ENCODE results near the gene MARCHF3.
"Not testable (repeated sequence)": the region's sequence is repeated elsewhere in the genome, so short reads cannot be mapped to it uniquely, and the experiment has no call there.

The MARCHF3 gene

DNA sequence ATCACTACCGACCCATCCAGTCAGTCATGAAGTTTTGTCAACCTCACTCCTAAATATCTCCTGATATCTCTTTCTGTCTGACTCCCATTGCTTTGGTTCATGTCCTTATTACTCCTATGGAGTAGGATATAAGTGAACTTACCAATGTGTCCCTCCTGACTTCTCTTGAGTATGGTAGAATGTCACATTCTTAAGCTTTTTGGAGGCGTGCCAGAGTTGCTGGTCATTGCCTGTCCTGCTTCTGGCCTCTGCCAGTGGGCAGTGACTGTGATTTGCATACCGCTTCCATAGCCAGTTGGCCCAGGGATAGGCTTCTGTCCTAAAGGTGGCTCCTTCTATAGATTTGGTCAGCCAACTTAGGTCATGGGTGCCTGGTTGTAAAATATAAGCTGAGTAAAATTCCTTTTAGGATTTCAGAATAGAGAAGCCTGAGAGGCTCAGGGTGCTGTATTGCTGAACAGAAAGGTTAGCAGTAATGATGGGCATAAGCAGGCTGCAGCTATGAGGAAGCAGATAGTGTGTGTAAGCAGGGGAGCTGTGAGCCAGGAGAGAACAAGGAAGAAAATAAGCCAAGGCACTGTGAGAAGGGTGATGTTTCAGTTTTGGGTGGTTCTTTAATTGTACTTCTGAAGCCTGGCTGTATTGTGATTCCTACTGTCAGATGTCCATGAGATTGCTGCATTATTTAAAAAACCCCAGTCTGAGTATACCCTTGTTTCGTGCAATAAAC, 16.1 kb upstream of the MARCHF3 start:
- DNase-seq: no peak

DNA sequence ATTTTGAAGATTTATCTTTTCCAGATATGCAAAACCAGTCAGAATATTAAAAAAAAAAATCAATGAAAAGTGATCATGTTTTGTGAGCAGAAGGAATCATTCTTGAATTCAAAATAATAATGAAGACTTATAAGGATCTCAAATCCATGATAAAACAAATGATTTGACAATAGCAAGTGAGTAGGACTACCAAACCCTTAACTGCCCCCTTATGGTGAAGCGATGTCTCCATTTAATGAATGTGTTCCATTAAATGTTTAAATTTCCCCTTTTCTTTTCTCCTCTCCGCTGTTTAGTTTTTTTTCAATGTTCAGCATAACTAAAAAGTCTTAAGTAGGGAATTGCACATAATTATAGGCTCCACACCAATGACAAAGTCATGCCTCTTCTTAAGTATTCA, 12.2 kb upstream of the MARCHF3 start:
- DNase-seq: no peak

DNA sequence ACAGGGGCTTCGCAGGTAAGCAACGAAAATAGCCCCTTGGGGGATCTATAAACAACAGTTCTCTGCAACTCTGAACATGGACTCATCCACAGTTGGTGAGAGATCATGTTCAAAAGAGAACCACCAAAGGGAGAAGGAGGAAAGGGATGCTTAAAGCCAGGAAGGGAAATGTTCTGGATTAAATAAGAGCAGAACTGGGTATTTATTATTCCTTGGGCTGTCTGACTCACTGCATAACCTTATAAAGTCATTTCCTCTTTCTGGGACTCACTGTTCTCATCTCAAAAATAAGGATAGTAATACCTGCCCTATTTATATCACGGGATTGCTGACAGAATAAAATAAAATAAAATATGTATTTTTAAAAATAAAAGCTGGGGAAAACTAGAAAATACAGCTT, 11.2 kb upstream of the MARCHF3 start:
- no peak for DNase-seq

DNA sequence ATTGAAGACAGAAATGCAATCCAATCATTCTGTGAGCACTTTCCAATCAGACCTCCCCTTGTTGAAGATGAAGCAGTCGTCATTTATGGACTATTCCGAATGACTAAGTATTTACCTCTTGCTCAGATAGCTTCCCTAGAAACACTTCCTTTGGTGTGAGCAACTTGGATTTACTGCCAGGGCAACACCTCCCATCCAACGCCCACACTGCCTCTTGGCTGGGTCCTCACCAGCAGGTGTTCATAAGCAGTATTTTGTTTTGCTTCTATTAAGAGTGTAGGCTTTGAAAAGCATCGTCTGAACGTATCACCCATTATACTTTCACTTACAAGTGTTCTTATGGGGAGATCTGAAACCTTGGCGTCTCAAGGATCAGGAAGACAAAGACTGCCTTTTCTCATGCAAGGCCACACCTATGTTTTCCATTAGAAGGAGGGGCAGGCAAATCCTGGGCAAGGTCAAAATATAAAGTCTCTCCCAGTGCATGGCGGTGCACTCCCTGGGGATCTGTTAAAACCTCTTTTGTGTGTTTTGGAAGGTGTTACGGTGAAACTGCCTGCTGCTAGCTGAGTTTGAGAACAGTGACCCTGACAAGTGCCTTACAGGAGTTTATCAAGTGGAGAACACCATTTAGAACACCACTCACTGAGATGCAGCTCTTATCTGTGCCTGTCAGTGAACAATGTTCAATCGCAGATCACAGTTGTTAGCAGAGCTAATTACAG, 10.6 kb upstream of the MARCHF3 start:
- no peak for DNase-seq

DNA sequence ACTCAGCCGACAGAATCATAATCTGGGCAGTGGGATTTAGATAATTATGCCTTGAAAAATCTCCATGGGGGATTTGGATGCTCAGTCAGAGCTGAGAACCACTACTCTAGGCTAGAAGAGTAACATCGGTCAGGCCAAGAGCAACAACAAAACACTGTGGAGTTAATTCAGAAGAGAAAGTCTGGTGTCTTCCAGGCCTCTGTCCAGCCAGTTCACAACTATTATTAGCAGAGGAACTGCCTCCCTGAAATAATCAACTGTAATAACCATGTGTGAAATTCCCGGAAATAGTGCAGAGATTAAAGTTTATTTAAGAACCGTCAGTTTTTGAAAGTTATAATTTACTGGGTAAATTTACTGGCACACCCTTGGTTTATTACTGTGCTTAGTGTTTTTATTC, 8.2 kb upstream of the MARCHF3 start:
- DNase-seq: no peak

DNA sequence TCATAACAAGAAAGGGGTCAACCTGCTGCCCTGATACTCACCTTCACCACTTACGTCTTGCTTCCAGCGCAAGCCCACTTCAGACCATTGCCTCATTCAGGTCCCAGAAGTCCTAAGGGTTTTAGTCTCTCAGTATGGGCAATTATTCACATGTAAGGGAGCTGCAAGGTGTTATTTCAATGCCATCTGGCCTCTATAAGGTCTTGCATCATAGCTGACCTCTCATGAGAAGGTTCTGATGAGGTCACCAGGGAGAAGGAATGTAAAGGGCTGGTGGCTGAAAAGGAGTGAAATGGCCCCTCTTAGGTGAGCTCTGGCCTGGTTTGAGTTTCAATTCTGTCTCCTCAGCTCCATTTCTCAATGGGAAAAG, 1.5 kb upstream of the MARCHF3 start:
- DNase-seq: no peak

DNA sequence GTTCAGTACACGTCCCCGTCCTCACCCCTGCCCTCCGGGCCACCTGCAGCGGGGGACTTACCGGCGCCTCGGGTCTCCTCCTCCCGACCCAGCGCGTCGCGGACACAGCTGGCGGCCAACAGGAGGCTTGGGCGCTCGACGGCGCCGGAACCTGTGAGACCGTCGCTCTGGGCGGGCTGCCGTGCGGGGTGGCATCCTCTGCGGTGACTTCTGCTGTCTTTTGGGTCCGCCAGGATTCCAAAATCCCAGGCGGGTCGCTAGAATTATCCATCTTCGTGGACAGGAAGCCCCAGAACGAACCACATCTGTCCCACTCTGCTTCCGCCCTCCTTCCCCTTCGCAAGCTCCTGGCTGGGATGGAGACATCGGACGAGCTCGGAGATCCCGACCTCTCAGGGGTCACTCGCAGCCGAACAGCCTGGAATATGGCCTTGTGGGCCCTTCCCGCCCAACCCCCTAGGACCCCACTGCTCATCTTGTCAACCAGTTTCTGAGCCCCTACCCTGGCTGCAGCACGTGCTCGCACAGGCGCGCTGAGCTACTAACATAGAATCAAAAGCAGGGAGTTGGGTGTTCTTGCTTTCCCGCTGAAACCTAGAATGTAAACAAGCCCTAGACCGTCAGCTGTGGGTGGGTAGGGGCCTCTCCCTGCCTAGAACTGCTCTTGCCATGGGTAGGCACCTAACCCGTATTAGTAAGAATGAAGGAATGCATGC, 947 bp upstream of the MARCHF3 start:
- DNase-seq: no peak

DNA sequence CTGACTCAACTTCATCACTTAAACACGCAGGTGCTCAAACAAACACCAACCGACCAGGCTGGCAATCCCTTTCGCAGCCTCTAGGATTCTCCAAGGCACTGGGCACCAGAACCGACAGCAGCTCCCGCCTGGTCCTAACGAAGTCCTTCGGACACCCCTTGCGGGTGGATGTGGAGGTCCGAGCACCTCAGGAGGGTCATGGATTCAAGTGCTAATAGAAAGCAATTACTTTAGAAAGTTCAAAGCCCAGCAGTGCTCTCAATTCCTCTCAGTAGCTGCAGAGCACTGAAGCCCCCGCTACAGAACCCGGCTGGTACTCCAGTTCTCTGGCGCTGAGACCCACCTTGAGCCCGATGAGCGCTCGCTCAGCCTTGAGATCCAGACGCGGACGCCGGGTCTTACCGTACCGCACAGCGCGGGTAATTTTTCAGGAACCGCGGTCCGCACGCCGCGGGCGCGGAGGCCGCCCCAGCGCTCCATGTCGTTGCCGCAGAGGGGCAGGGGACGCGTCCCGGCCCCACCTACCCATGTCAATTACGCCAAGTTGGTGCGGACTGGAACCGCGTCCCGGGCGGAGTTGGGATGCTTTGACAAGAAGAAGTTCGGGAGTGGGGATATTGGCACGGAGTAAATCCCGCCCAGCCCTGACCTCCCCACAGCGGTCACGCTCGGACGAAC, 638 bp downstream of the MARCHF3 start:
- peak; percentile 44 for DNase-seq

DNA sequence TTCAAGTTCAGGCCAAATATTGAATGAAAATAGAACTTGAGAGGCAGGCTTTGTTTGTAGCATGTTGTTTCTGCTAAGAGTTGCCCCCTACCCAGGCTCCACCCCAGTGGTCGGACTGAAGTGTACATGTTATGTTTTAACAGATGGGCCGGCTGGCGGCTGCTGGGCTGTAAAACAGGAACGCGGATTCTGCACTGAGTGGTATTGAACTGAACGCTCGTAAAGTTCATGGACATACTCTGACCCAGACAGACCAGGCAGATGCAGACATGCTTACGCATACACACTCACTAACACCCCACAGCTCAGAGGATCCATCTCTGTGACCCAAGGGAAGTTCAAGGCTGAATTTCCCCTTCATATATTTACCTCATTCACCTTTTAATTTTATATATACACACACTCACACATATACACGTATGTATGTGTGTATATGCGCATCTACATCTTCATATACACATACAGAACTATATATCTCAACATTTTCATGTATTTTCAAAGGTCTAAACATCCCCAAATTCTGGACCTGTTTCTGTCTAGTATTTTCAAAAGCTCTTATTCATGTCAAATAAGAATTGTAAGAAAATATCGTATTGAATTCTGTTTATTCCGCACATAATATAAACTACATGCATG, 1.4 kb downstream of the MARCHF3 start:
- no peak for DNase-seq

DNA sequence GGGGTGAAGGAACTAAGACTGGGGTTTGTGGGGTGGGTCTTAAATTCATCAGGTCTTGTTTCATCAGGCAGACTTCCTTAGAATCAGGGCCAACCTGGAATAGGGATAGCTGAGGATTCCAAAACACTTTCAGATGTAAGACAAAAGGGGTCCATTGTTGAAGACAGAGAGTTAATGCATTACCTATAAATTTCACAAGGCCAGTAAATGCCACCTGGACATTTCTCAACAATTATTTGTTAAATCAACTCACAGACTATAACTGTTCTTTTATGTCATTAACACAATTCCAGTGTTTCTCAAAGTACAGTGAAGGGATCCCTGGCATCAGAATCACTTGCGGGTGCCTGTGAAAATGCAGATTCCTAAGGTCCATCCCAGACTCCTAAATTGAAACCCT, 2.8 kb downstream of the MARCHF3 start:
- no peak for DNase-seq

DNA sequence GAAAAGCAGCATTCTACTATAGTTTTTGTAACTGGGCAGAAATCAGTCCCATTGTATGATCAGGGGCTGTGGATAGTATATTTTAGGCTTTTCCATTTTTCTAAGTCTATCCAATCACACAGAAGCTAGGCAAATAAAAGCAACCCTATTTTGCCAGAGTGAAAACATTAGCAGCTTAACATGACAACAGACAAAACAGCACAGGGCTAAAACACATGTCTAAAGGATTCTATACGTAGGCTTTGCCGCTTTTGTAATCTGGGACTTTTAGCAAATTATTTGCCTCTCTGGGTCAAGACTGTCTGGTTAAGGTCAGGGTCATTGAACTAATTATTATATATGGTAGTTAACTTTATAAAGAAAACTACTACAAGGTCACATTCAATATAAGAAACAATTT, 4.2 kb downstream of the MARCHF3 start:
- DNase-seq: no peak

DNA sequence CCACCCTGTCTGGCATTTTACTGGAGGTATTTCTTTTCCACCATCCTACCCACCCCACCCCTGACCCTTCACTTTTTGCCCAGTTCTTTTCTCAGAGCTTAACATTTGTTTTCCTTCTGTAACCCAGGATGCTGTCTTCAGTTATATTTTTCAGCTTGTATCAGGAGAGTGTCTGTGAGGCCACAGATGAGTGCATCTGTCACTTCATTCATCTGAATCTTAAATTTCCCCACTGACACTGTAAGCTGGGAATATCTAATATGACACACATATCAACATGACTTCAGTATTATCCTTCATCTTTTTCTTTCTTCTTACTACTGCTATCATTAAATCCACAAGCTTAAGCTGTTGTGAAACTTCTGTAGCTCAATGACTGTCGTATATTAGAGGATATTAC, 4.9 kb downstream of the MARCHF3 start:
- no peak for DNase-seq

DNA sequence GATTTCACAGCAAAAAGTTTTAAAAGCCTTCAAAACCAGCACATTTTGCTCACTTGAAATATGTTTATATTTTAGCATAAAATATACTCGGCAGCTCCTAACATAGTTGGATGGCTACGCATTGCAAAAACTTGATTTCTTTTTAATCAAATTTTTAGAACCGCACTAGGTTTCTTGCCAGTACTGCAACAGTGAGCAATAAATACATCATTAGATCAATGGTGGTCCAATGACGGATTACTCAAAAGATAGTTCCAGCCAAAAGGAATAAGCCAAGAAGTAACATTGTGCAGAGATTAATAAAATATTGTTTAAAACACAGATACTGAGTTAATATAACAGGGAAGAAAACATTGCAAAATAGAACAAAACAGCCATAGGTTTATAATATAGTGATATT, 5.5 kb downstream of the MARCHF3 start:
- no peak for DNase-seq

DNA sequence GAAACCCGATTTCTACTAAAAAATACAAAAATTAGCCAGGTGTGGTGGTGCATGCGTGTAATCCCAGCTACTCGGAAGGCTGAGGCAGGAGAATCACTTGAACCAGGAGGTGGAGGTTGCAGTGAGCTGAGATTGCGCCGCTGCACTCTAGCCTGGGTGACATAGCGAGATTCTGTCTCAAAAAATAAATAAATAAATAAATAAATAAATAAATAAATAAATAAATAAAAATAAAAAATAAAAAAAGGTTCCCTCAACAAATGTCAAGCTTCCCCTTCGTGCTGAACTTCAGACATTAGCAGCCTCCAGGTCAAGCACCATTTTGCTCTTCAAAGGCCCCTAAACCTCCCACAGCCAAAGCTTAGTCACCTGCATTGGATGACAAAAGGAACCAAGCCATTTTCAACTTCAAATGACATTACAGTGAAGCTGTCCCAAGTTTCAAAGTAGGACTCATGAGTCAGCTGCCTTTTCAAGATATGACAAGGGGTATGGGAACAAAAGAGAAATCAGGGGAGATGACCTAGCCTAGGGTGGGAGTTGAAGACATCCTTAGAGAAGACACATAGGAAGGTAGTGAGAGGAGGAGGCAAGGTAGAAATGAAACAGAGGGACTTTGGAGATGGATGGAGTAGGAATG, 6.7 kb downstream of the MARCHF3 start:
- not testable (repeated sequence) for DNase-seq

DNA sequence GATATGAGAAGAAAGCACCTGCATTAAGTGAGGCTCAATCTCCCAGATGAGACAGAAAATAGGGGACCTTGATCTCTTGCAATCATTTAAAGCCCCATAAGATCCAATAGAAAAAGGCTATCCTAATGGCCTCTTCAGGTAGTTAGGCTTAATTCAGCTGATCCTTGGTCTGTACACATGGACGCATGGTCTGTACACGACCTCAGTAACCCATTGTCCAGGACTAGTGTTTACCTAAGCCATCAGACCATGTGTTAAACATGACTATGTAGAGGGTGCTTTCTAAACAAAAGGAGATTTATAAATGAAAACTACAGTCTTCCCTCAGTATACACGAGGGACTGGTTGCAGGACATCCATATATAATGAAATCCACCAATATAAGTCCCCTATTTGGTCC, 7.5 kb downstream of the MARCHF3 start:
- DNase-seq: no peak

DNA sequence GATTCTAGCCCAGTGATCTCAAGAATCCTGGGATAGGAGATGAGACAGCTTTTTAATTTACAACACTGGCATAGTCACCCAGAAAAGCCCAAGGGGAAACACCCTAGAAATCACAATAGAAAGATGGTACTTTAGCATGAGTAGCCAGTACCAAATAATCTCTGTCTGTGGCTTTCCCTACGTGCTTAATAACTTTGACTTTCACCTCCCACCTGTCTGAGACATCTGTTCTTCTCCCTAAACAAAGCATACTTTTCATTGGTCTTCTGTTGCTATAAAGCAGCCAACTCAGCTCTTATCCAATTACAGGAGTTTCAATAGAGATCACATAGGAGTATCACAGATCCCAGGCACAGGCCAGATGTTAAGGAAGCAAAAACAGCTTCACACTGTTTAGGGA, 10.4 kb downstream of the MARCHF3 start:
- no peak for DNase-seq

DNA sequence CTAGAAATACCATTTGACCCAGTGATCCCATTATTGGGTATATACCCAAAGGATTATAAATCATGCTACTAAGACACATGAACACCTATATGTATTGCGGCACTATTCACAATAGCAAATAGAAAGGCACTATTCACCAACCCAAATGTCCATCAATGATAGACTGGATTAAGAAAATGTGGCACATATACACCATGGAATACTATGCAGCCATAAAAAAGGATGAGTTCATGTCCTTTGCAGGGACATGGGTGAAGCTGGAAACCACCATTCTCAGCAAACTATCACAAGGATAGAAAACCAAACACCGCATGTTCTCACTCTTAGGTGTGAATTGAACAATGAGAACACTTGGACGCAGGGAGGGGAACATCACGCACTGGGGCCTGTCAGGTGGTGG, 13.6 kb downstream of the MARCHF3 start:
- DNase-seq: not testable (repeated sequence)

DNA sequence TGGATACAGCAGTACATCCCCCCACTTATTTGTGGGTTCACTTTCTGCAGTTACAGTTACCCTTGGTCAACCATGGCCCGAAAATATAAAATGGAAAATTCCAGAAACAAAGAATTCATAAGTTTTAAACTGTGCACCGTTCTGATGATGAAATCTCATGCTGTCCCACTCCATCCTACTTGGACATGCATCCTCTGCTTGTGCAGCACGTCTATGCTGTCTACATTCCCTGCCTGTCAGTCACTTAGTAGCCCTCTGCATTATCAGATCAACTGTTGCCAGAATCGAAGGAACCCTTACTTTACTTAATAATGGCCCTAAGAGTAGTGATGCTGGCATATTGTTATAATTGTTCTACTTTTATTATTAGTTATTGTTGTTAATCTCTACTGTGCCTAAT, 14.6 kb downstream of the MARCHF3 start:
- DNase-seq: no peak

DNA sequence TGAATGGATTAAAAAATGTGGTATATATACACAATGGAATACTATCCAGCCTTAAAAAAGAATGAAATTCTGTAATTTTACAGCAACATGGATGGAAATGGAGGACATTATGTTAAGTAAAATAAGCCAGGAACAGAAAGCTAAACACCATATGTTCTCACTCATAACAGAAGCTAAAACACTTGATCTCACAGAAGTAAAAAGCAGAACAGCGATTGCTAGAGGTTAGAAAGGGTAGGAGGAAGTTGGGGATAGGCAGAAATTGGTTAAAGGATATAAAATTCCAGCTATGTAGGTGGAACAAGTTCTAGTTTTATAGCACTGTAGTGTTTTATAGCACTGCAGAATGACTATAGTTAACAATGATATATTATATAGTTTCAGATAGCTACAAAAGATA, 15.8 kb downstream of the MARCHF3 start:
- DNase-seq: no peak

DNA sequence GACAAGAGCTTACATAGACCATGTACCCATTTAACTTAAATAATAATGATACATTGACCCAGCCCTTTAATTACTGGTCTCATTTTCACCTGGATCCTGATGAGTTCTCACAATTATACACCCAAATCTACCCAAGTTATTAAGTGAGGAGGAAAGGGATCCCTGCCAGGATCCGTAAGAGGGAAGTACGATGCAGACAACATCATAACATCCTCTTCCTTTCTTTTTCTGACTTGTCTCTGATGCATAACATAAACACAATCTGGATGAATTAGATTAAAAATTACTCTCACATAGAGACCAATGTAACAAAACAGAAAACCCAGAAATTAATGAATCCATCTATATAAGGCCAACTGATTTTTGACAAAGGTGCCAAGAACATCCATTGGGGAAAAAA, 17.0 kb downstream of the MARCHF3 start:
- no peak for DNase-seq

DNA sequence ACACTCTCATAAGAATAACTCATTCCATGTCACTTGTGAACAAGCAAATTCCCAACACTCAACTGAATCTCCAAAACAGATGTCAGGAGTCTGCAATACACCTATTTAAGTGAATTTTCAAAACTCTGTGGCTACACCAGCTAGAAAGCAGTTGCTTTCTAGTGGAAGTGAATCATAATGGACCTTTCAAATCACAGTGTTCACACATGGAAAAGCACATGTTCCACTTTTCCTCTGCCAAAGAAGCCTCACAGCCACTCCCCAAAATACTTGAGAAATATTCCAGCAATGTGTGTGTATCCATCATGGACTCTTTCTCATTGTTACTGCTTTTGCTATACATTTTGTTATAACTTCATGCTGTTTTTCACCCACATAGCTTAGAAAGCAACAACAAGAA, 17.4 kb downstream of the MARCHF3 start:
- no peak for DNase-seq

DNA sequence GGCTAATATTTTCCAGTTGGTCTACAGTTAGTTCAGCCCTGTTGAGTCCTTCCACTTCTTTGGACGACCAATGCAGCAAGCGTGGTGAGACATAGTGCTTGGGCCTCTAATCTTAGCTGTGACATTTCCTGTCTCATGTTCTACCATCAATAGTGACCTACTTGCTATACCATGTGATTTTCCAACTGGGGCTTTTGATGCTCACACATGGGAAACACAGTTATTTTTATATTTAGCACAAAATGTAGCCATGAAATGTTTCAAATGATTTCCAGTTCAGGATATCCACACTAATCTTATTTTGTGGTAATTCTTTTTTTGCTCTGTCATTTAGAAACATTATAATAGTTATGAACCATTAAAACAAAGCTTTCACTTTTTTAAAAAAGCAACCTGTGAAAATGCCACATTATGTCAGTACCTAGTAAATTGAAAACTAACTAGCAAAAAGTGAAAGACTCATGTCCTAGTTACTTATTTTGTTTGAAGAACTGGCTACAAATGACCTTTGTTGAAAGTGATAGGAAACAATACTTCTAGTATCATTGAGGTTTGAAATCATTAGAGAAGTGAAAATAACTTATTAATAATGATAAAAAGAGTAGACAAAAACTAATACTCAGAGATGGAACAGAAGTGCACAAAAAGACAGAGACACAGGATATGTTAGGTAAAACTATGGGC, 18.3 kb downstream of the MARCHF3 start:
- no peak for DNase-seq

Data from CD4-positive, alpha-beta T cell treated with Interleukin-12 subunit alpha and Interleukin-12 subunit beta, for 1 hour (primary cell).